DND-41 (cell line): Measurements from ENCODE around the gene PCDH11Y.
"Not testable (repeated sequence)": the region's sequence is repeated elsewhere in the genome, so short reads cannot be mapped to it uniquely, and the experiment has no call there.

Experiments
- CTCF ChIP-seq: IDR thresholded peaks from 2 replicates; pipeline ENCODE4 v1.5.1; 2012; ENCODE audit warnings: borderline replicate concordance, low read length, moderate library complexity, mild to moderate bottlenecking; ENCODE audit not compliant: poor library complexity, severe bottlenecking; ENCODE audit errors: extremely low read depth
- EZH2 ChIP-seq: IDR thresholded peaks from 3 replicates; pipeline ENCODE4 v1.6.1; 2012; ENCODE audit warnings: borderline replicate concordance, low read depth, mild to moderate bottlenecking, moderate library complexity, low read length, inconsistent platforms; ENCODE audit not compliant: severe bottlenecking

GRCh38 chrY:5182998-5183397 is 182.9 kb downstream of the PCDH11Y start:
- not testable (repeated sequence) for TF ChIP-seq CTCF, EZH2
